OCI-LY7 (cell line): ENCODE results near the gene PARP3.

Experiments
- EZH2phosphoT487 ChIP-seq: fragments of 200-600 bp; sonication (generic); IDR thresholded peaks from 2 replicates; pipeline ENCODE4 v1.6.1; 2018; ENCODE audit warnings: low read depth, borderline replicate concordance, mild to moderate bottlenecking, mixed run types, antibody characterized with exemption, low read length, moderate library complexity, mixed read lengths
- TF ChIP-seq, protein P1 (sequence below): fragments of 200-600 bp; sonication (generic); conservative IDR thresholded peaks from 2 replicates; pipeline ENCODE4 v1.5.1; 2014; ENCODE audit warnings: mild to moderate bottlenecking, antibody characterized with exemption, low read length, moderate library complexity, mixed read lengths

DNA sequence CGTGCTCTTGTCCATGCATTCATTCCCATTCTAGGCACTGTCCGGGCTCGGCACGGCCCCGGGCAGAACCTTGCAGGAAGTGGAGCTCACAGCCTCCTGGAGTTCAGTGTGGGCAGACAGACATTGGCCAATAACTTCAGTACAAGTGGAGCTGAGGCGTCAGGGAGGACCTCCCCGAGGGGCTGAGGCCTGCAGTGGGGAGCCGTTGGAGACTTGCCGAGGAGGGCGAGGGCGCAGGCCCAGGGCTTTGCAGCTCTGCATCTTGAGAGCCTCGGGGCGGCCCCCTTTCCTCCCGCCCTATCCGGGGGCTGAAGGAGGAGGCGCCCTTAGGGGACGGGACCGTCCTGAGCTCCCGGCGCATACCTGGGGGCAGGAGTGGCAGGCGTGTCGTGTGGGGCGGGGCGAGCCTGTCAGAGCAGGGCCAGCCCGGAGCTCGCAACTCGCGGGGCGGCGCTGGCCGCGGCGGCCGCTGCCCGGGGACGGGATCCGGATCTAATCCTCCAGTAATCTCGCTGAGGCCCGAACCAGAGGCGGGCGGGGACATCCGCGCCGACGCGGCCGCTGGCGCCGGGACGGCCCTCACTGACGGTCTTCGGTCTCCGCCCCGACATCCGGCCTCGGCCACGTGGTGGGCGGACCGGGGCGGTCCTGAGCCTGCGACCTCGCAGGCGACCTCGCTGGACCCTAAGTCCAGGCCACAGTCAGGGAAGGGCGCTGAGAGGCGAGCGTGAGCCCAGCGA, 40.8 kb downstream of the PARP3 start, which contains the start of gene ACY1:
- TF ChIP-seq, protein P1, sequence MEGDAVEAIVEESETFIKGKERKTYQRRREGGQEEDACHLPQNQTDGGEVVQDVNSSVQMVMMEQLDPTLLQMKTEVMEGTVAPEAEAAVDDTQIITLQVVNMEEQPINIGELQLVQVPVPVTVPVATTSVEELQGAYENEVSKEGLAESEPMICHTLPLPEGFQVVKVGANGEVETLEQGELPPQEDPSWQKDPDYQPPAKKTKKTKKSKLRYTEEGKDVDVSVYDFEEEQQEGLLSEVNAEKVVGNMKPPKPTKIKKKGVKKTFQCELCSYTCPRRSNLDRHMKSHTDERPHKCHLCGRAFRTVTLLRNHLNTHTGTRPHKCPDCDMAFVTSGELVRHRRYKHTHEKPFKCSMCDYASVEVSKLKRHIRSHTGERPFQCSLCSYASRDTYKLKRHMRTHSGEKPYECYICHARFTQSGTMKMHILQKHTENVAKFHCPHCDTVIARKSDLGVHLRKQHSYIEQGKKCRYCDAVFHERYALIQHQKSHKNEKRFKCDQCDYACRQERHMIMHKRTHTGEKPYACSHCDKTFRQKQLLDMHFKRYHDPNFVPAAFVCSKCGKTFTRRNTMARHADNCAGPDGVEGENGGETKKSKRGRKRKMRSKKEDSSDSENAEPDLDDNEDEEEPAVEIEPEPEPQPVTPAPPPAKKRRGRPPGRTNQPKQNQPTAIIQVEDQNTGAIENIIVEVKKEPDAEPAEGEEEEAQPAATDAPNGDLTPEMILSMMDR: no peak; the same call in 1 of the 2 replicates
- TF ChIP-seq EZH2phosphoT487: no peak
